GM12878 (cell line): ENCODE measurements around the gene DERL3. TPM values are rescaled to one million over a fixed set of nuclear protein-coding genes. Genes with fewer than 3 reads are reported as not detected.

Source experiments
- ASH2L ChIP-seq: fragments of 300-600, 200-600 bp; sonication (generic); IDR thresholded peaks from 2 replicates; pipeline ENCODE4 v1.6.1; 2017; ENCODE audit warnings: low read depth, mild to moderate bottlenecking, borderline replicate concordance
- BACH1 ChIP-seq: fragments of 450-650 bp; IDR thresholded peaks from 2 replicates; pipeline ENCODE4 v1.6.1; 2017; ENCODE audit warnings: mild to moderate bottlenecking, borderline replicate concordance
- EGR1 ChIP-seq, 2 experiments: IDR thresholded peaks; 1 replicate in 1 of 2; 2 replicates in 1 of 2; pipeline ENCODE4 v1.6.1; 2011 to 2012; ENCODE audit warnings: low read depth in 2 of 2, low read length in 2 of 2, borderline replicate concordance in 1 of 2, mild to moderate bottlenecking in 1 of 2, moderate library complexity in 1 of 2
- EZH2 ChIP-seq: IDR thresholded peaks from 2 replicates; pipeline ENCODE4 v1.6.1; 2012; ENCODE audit warnings: low read depth, mild to moderate bottlenecking, control low read depth, inconsistent platforms, low read length, borderline replicate concordance; ENCODE audit not compliant: control insufficient read depth
- FOXK2 ChIP-seq: fragments of 450-650 bp; IDR thresholded peaks from 2 replicates; pipeline ENCODE4 v1.6.1; 2017; ENCODE audit warnings: mild to moderate bottlenecking, moderate library complexity
- MEF2A ChIP-seq: IDR thresholded peaks from 2 replicates; pipeline ENCODE4 v1.6.1; 2011; ENCODE audit warnings: low read depth, mild to moderate bottlenecking, low read length, moderate library complexity; ENCODE audit not compliant: insufficient read depth
- POLR2AphosphoS5 ChIP-seq: IDR thresholded peaks from 2 replicates; pipeline ENCODE4 v1.6.1; 2011; ENCODE audit warnings: mild to moderate bottlenecking, low read length, inconsistent platforms
- RUNX3 ChIP-seq: IDR thresholded peaks from 2 replicates; pipeline ENCODE4 v1.6.1; 2012; ENCODE audit warnings: low read length, inconsistent platforms
- SIX5 ChIP-seq: IDR thresholded peaks from 2 replicates; pipeline ENCODE4 v1.6.1; 2011; ENCODE audit warnings: mild to moderate bottlenecking, low read depth, low read length, moderate library complexity; ENCODE audit not compliant: severe bottlenecking
- SMC3 ChIP-seq: IDR thresholded peaks from 2 replicates; pipeline ENCODE4 v1.6.1; 2011; ENCODE audit warnings: low read length, improper control_type of control experiment, borderline replicate concordance
- SRF ChIP-seq, 2 experiments: IDR thresholded peaks; 2 replicates each; pipeline ENCODE4 v1.6.1; 2011; ENCODE audit warnings: low read depth in 2 of 2, low read length in 2 of 2, mild to moderate bottlenecking in 1 of 2, moderate library complexity in 1 of 2
- STAT1 ChIP-seq: fragments of 450-650 bp; conservative IDR thresholded peaks from 2 replicates; pipeline ENCODE4 v1.6.1; 2014; ENCODE audit warnings: antibody characterized with exemption, mild to moderate bottlenecking
- YY1 ChIP-seq: IDR thresholded peaks from 2 replicates; pipeline ENCODE4 v1.6.1; 2011; ENCODE audit warnings: low read depth, mild to moderate bottlenecking, low read length
- ZNF207 ChIP-seq: fragments of 450-650 bp; IDR thresholded peaks from 2 replicates; pipeline ENCODE4 v1.6.1; 2014; ENCODE audit warnings: antibody characterized with exemption, mild to moderate bottlenecking, borderline replicate concordance
- polyA plus RNA-seq, 11 experiments: library from polyadenylated mRNA; depleted of rRNA in 4 of 11; unstranded in 6 of 11; stranded (reverse) in 5 of 11; fragments of >200 nt; fragmentation: Nextera tagmentation in 4 of 11; fragmentation: Illumina TruSeq in 1 of 11; extraction: Ambion mirVana in 4 of 11; extraction: Trizol in 1 of 11; gene quantifications; 1 replicate in 1 of 11; 2 replicates in 10 of 11; pipeline versions ENCODE4 v1.2.1 to v1.2.3, GENCODE V29; 2011 to 2016; ENCODE audit warnings: inconsistent platforms in 2 of 11, missing spikeins in 2 of 11, low read depth in 1 of 11
- total RNA-seq, 4 experiments: library from RNA; depleted of rRNA in 3 of 4; stranded (reverse); fragments of >200 nt in 3 of 4; fragmentation: Illumina TruSeq in 1 of 4; extraction: Trizol in 1 of 4; gene quantifications; 2 replicates each; pipeline versions ENCODE4 v1.2.1 to v1.2.3, GENCODE V29; 2013 to 2021

The DERL3 gene
- total and polyA plus RNA-seq, 10 of the 15 experiments (the other 5 are each of a cell fraction or from before 2014, with no cell fraction given), result 4.1 to 52.4 (median 14.1) TPM

GRCh38 chr22:23849009-23850006 is 10.5 kb upstream of the DERL3 start (continued):
- TF ChIP-seq STAT1 (no peak), MEF2A (0 out of 2 replicates have a peak, but pooled peaks have one; percentile 26), SMC3 (peak; percentile 93), ASH2L (no peak), EGR1 (IDR thresholded peaks at IDR 0.05; ENCODE audit: borderline replicate concordance in 1 of 2, low read depth in 2 of 2, low read length in 2 of 2) (peak in 1 of 2 experiments; percentile 73; a peak in 2 of 3 replicates), FOXK2 (no peak), RUNX3 (peak; percentile 41), ZNF207 (peak; percentile 68; the same call in 1 of the 2 replicates), SRF (IDR thresholded peaks at IDR 0.05; ENCODE audit: low read depth in 2 of 2, low read length in 2 of 2) (0 out of 4 replicates have a peak, but pooled peaks of 1 of the 2 experiments have one; percentile 30), YY1 (peak; percentile 76), EZH2 (no peak), SIX5 (no peak), BACH1 (0 out of 2 replicates have a peak, but pooled peaks have one; percentile 40), POLR2AphosphoS5 (no peak)
